NB4 (cell line): ENCODE results near the gene IL10RB.

Experiments used
- DNase-seq: peaks from one replicate; pipeline ENCODE4 v3.0.0; 2010; ENCODE audit warnings: low read depth
- H3K4me3 ChIP-seq: one replicate; pipeline ENCODE4 v1.5.1; 2011; ENCODE audit warnings: mild to moderate bottlenecking, low read depth, low read length, moderate library complexity
- CTCF ChIP-seq: IDR thresholded peaks from one replicate; pipeline ENCODE4 v1.5.1; 2012; ENCODE audit warnings: low read depth, low read length
- MAX ChIP-seq: IDR thresholded peaks from 2 replicates; pipeline ENCODE4 v1.6.1; 2011; ENCODE audit warnings: low read depth, low read length
- MYC ChIP-seq: IDR thresholded peaks from 2 replicates; pipeline ENCODE4 v1.6.1; 2011; ENCODE audit warnings: low read depth, low read length
- POLR2A ChIP-seq: IDR thresholded peaks from 2 replicates; pipeline ENCODE4 v1.6.1; 2011; ENCODE audit warnings: mild to moderate bottlenecking; ENCODE audit not compliant: insufficient read length; ENCODE audit errors: extremely low read depth

IL10RB gene

GRCh38 chr21:33302055-33302454 lies 35.9 kb downstream of the IL10RB start:
- DNase-seq: no peak
- H3K4me3 ChIP-seq: no peak overlapping the region
- TF ChIP-seq POLR2A (no peak), MYC (no peak), CTCF (no peak), MAX (no peak)

- DNase-seq: no peak
- H3K4me3 ChIP-seq: no peak overlapping the region
- TF ChIP-seq MYC: no peak
- TF ChIP-seq CTCF: no peak
- TF ChIP-seq MAX: no peak
- TF ChIP-seq POLR2A: no peak
Measured at GRCh38 chr21:33302796-33303195, 36.6 kb downstream of the IL10RB start.

- TF ChIP-seq POLR2A (no peak), MYC (no peak), CTCF (no peak), MAX (no peak)
- no peak overlapping the region for H3K4me3 ChIP-seq
- no peak for DNase-seq
Measured at GRCh38 chr21:33305344-33305671, 39.1 kb downstream of the IL10RB start.

- H3K4me3 ChIP-seq: no peak overlapping the region
Measured at GRCh38 chr21:33305938-33306337, 39.8 kb downstream of the IL10RB start.

GRCh38 chr21:33308586-33309490 lies 42.7 kb downstream of the IL10RB start:
- DNase-seq: peak; percentile 65
- H3K4me3 ChIP-seq: no peak overlapping the region
- TF ChIP-seq MAX (no peak), CTCF (no peak), POLR2A (no peak), MYC (no peak)

More at GRCh38 chr21:33305938-33306337, 39.8 kb downstream of the IL10RB start:
- no peak for DNase-seq
- TF ChIP-seq MAX (no peak), CTCF (no peak), POLR2A (no peak), MYC (no peak)
